ENCODE measurements around the gene TLR7. TPM values are rescaled to one million over a fixed set of nuclear protein-coding genes. Genes with fewer than 3 reads are reported as not detected.

TLR7 gene
- total and polyA plus RNA-seq, 2 experiments from 2014 or later = not detected

DNA sequence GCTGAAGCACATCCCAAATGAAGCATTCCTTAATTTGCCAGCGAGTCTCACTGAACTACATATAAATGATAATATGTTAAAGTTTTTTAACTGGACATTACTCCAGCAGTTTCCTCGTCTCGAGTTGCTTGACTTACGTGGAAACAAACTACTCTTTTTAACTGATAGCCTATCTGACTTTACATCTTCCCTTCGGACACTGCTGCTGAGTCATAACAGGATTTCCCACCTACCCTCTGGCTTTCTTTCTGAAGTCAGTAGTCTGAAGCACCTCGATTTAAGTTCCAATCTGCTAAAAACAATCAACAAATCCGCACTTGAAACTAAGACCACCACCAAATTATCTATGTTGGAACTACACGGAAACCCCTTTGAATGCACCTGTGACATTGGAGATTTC lies 54.1 kb downstream of the TLR7 start:
- no peak overlapping the region for H2AFZ ChIP-seq
- H3K79me2 ChIP-seq (ENCODE audit: insufficient read depth) = no peaks in the 10 kb centered on the region
- no peaks in the 10 kb centered on the region for H3K9me3 ChIP-seq (ENCODE audit: low read depth)
- no peaks in the 10 kb centered on the region for H3K4me1 ChIP-seq (ENCODE audit: insufficient read depth)
- no peaks in the 10 kb centered on the region for H3F3A ChIP-seq (ENCODE audit: insufficient read depth)
- no peaks in the 10 kb centered on the region for H3K27me3 ChIP-seq (replicated peaks; ENCODE audit: insufficient read depth)
- DNase-seq = no peak
- no peak overlapping the region for H3K9ac ChIP-seq
- H4K20me1 ChIP-seq (ENCODE audit: insufficient read depth) = no peaks in the 10 kb centered on the region
- in situ Hi-C loops (cut with MboI) = loop anchor here (25.0 kb wide), 1 partner anchor 1116 kb away; the partner anchor contains the start of gene GEMIN8
- H3K36me3 ChIP-seq (ENCODE audit: low read depth) = no peaks in the 10 kb centered on the region
- WGBS, 2 experiments (ENCODE audit: low coverage in 1 of 2, low lambda C conversion rate in 2 of 2, missing lambda C conversion rate in 2 of 2) = 56 to 64% methylated on average over 6 to 8 of the region's 8 CpGs
- no peak overlapping the region for H3K4me3 ChIP-seq
- no peak overlapping the region for H3K27ac ChIP-seq
- no peaks in the 10 kb centered on the region for H3K9me2 ChIP-seq (ENCODE audit: insufficient read depth)
- no peak overlapping the region for H3K4me2 ChIP-seq (ENCODE audit: unreplicated experiment)
- TF ChIP-seq EZH2 (IDR thresholded peaks at IDR 0.05; ENCODE audit: insufficient read depth, poor library complexity, severe bottlenecking) (no peak), EZH2phosphoT487 (IDR thresholded peaks at IDR 0.05; ENCODE audit: insufficient read depth, low read depth) (no peak)

GRCh38 chrX:12921886-12922598 lies 55.2 kb downstream of the TLR7 start:
- no peaks in the 10 kb centered on the region for H4K20me1 ChIP-seq (ENCODE audit: insufficient read depth)
- no peak overlapping the region for H3K27ac ChIP-seq
- H3K79me2 ChIP-seq (ENCODE audit: insufficient read depth) = no peaks in the 10 kb centered on the region
- DNase-seq = no peak
- no peak for TF ChIP-seq EZH2phosphoT487 (IDR thresholded peaks at IDR 0.05; ENCODE audit: insufficient read depth, low read depth)
- no peak for TF ChIP-seq EZH2 (IDR thresholded peaks at IDR 0.05; ENCODE audit: insufficient read depth, poor library complexity, severe bottlenecking)
- no peaks in the 10 kb centered on the region for H3K9me3 ChIP-seq (ENCODE audit: low read depth)
- WGBS, 2 experiments (ENCODE audit: low coverage in 1 of 2, low lambda C conversion rate in 2 of 2, missing lambda C conversion rate in 2 of 2) = 67 to 72% methylated on average over 10 of the region's 10 CpGs
- no peaks in the 10 kb centered on the region for H3F3A ChIP-seq (ENCODE audit: insufficient read depth)
- no peak overlapping the region for H2AFZ ChIP-seq
- H3K27me3 ChIP-seq (replicated peaks; ENCODE audit: insufficient read depth) = no peaks in the 10 kb centered on the region
- H3K4me2 ChIP-seq (ENCODE audit: unreplicated experiment) = no peak overlapping the region
- H3K36me3 ChIP-seq (ENCODE audit: low read depth) = no peaks in the 10 kb centered on the region
- in situ Hi-C loops (cut with MboI) = loop anchor here (25.0 kb wide), 1 partner anchor 1115 kb away; the partner anchor contains the start of gene GEMIN8
- H3K9me2 ChIP-seq (ENCODE audit: insufficient read depth) = no peaks in the 10 kb centered on the region
- no peaks in the 10 kb centered on the region for H3K4me1 ChIP-seq (ENCODE audit: insufficient read depth)
- H3K9ac ChIP-seq = no peak overlapping the region
- no peak overlapping the region for H3K4me3 ChIP-seq

DNA sequence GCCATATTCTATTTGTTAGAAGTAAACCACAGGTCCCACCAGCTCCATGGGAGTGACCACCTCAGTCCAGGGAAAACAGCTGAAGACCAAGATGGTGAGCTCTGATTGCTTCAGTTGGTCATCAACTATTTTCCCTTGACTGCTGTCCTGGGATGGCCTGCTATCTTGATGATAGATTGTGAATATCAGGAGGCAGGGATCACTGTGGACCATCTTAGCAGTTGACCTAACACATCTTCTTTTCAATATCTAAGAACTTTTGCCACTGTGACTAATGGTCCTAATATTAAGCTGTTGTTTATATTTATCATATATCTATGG lies 55.7 kb downstream of the TLR7 start:
- no peak overlapping the region for H3K4me2 ChIP-seq (ENCODE audit: unreplicated experiment)
- in situ Hi-C loops (cut with MboI) = loop anchor here (25.0 kb wide), 1 partner anchor 1115 kb away; the partner anchor contains the start of gene GEMIN8
- no peaks in the 10 kb centered on the region for H4K20me1 ChIP-seq (ENCODE audit: insufficient read depth)
- H3K79me2 ChIP-seq (ENCODE audit: insufficient read depth) = no peaks in the 10 kb centered on the region
- no peak overlapping the region for H3K9ac ChIP-seq
- H3K4me1 ChIP-seq (ENCODE audit: insufficient read depth) = no peaks in the 10 kb centered on the region
- H3K9me2 ChIP-seq (ENCODE audit: insufficient read depth) = no peaks in the 10 kb centered on the region
- H2AFZ ChIP-seq = no peak overlapping the region
- H3K9me3 ChIP-seq (ENCODE audit: low read depth) = no peaks in the 10 kb centered on the region
- H3K36me3 ChIP-seq (ENCODE audit: low read depth) = no peaks in the 10 kb centered on the region
- H3F3A ChIP-seq (ENCODE audit: insufficient read depth) = no peaks in the 10 kb centered on the region
- H3K27me3 ChIP-seq (replicated peaks; ENCODE audit: insufficient read depth) = no peaks in the 10 kb centered on the region
- no peak for TF ChIP-seq EZH2 (IDR thresholded peaks at IDR 0.05; ENCODE audit: insufficient read depth, poor library complexity, severe bottlenecking)
- TF ChIP-seq EZH2phosphoT487 (IDR thresholded peaks at IDR 0.05; ENCODE audit: insufficient read depth, low read depth) = no peak
- DNase-seq = no peak
- H3K27ac ChIP-seq = no peak overlapping the region
- H3K4me3 ChIP-seq = no peak overlapping the region

DNA sequence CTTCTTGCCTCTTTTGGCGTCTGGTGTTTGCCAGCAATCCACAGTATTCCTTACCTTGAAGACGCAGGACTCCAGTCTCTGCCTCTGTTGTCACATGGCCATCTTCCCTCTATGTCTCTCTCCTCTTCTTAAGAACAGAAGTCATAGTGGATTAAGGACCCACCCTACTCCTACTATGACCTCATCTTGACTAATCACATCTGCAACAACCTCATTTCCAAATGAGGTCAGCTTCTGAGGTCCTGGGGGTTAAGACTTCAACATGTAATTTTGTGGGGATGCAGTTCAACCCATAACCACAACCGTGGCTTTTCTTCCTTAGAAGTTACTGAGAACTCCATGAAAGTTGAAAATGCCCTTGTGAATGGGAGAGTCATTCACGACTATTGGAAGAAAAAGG lies 62.8 kb downstream of the TLR7 start:
- WGBS, 2 experiments (ENCODE audit: low coverage in 1 of 2, low lambda C conversion rate in 2 of 2, missing lambda C conversion rate in 2 of 2) = 74 to 77% methylated on average over 4 of the region's 4 CpGs

More for the DNA sequence above, 62.8 kb downstream of the TLR7 start:
- no peaks in the 10 kb centered on the region for H3F3A ChIP-seq (ENCODE audit: insufficient read depth)
- no peaks in the 10 kb centered on the region for H3K36me3 ChIP-seq (ENCODE audit: low read depth)
- H3K9ac ChIP-seq = no peak overlapping the region
- H2AFZ ChIP-seq = no peak overlapping the region
- H4K20me1 ChIP-seq (ENCODE audit: insufficient read depth) = no peaks in the 10 kb centered on the region
- no peaks in the 10 kb centered on the region for H3K4me1 ChIP-seq (ENCODE audit: insufficient read depth)
- no peaks in the 10 kb centered on the region for H3K79me2 ChIP-seq (ENCODE audit: insufficient read depth)
- in situ Hi-C loops (cut with MboI) = no loop called here
- H3K4me2 ChIP-seq (ENCODE audit: unreplicated experiment) = no peak overlapping the region
- H3K9me3 ChIP-seq (ENCODE audit: low read depth) = no peaks in the 10 kb centered on the region
- H3K27ac ChIP-seq = no peak overlapping the region
- no peaks in the 10 kb centered on the region for H3K27me3 ChIP-seq (replicated peaks; ENCODE audit: insufficient read depth)
- H3K9me2 ChIP-seq (ENCODE audit: insufficient read depth) = no peaks in the 10 kb centered on the region
- DNase-seq = no peak
- no peak overlapping the region for H3K4me3 ChIP-seq
- TF ChIP-seq EZH2 (IDR thresholded peaks at IDR 0.05; ENCODE audit: insufficient read depth, poor library complexity, severe bottlenecking) (no peak), EZH2phosphoT487 (IDR thresholded peaks at IDR 0.05; ENCODE audit: insufficient read depth, low read depth) (no peak)
